Neural progenitor cell (in vitro differentiated cells): ENCODE measurements around the gene ROR2. TPM values are rescaled to one million over a fixed set of nuclear protein-coding genes. Genes with fewer than 3 reads are reported as not detected.

Source experiments
- DNase-seq: peaks from one replicate; pipeline ENCODE4 v3.0.0-alpha.2; 2016; ENCODE audit warnings: low spot score
- H2AFZ ChIP-seq: fragments of 200-600 bp; sonication (generic); replicated peaks from 2 replicates; pipeline ENCODE4 v1.6.1; 2016; ENCODE audit warnings: antibody characterized with exemption
- H3F3A ChIP-seq: fragments of 200-600 bp; sonication (generic); 2 replicates; pipeline ENCODE4 v1.6.1; 2016; ENCODE audit warnings: antibody characterized with exemption, low read depth
- H3K27ac ChIP-seq: fragments of 200-600 bp; sonication (generic); 2 replicates; pipeline ENCODE4 v1.5.1; 2016; ENCODE audit warnings: mild to moderate bottlenecking
- H3K27me3 ChIP-seq: fragments of 200-600 bp; sonication (generic); 2 replicates; pipeline ENCODE4 v1.6.1; 2016; ENCODE audit warnings: mild to moderate bottlenecking, moderate library complexity
- H3K36me3 ChIP-seq: fragments of 200-600 bp; sonication (generic); 2 replicates; pipeline ENCODE4 v1.5.1; 2016
- H3K4me1 ChIP-seq: fragments of 200-600 bp; sonication (generic); 2 replicates; pipeline ENCODE4 v1.6.1; 2016; ENCODE audit warnings: mixed run types
- H3K4me2 ChIP-seq: fragments of 200-600 bp; sonication (generic); 2 replicates; pipeline ENCODE4 v1.6.1; 2016
- H3K4me3 ChIP-seq: fragments of 200-600 bp; sonication (generic); 2 replicates; pipeline ENCODE4 v1.5.1; 2016
- H3K79me2 ChIP-seq: fragments of 200-600 bp; sonication (generic); 2 replicates; pipeline ENCODE4 v1.6.1; 2016; ENCODE audit warnings: low read depth
- H3K9ac ChIP-seq: fragments of 200-600 bp; sonication (generic); 2 replicates; pipeline ENCODE4 v1.6.1; 2016
- H3K9me3 ChIP-seq: fragments of 200-600 bp; sonication (generic); 2 replicates; pipeline ENCODE4 v1.5.1; 2016; ENCODE audit warnings: low read depth
- H4K20me1 ChIP-seq: fragments of 200-600 bp; sonication (generic); 2 replicates; pipeline ENCODE4 v1.6.1; 2016; ENCODE audit warnings: low read depth
- H3K27ac Mint-ChIP-seq: 3 replicates; pipeline ENCODE4 v1.8.0; 2021; ENCODE audit warnings: mixed read lengths
- H3K27me3 Mint-ChIP-seq: 2 replicates; pipeline ENCODE4 v1.8.0; 2022; ENCODE audit warnings: low read depth, mild to moderate bottlenecking, inconsistent platforms, moderate library complexity, mixed read lengths; ENCODE audit not compliant: insufficient read depth
- H3K36me3 Mint-ChIP-seq: 3 replicates; pipeline ENCODE4 v1.8.0; 2021; ENCODE audit warnings: mixed read lengths
- H3K4me1 Mint-ChIP-seq: 3 replicates; pipeline ENCODE4 v1.8.0; 2021; ENCODE audit warnings: mixed read lengths
- H3K4me3 Mint-ChIP-seq: 3 replicates; pipeline ENCODE4 v1.8.0; 2021; ENCODE audit warnings: mild to moderate bottlenecking, moderate library complexity, mixed read lengths
- H3K9me3 Mint-ChIP-seq: 3 replicates; pipeline ENCODE4 v1.8.0; 2020; ENCODE audit warnings: mixed read lengths
- CTCF ChIP-seq: fragments of 200-600 bp; sonication (generic); IDR thresholded peaks from 2 replicates; pipeline ENCODE4 v1.5.1; 2017; ENCODE audit warnings: antibody characterized with exemption, mild to moderate bottlenecking
- EZH2 ChIP-seq: fragments of 200-600 bp; sonication (generic); IDR thresholded peaks from 2 replicates; pipeline ENCODE4 v1.6.1; 2017; ENCODE audit warnings: antibody characterized with exemption, mild to moderate bottlenecking, moderate library complexity
- EZH2phosphoT487 ChIP-seq: fragments of 200-600 bp; sonication (generic); IDR thresholded peaks from 2 replicates; pipeline ENCODE4 v1.6.1; 2017; ENCODE audit warnings: antibody characterized with exemption
- total RNA-seq: library from RNA; depleted of rRNA; stranded (reverse); fragments of >200 nt; gene quantifications from 2 replicates; pipeline ENCODE4 v1.2.3, GENCODE V29; 2015; ENCODE audit warnings: low replicate concordance

Gene ROR2
- total RNA-seq, 1 donor from 2014 or later = 20.1 TPM

GRCh38 chr9:91929331-91929730 lies 20.7 kb downstream of the ROR2 start:
- H3K9me3 ChIP-seq = peaks cover 17% of the 10 kb centered on the region
- Mint-ChIP-seq H3K27me3 (no peaks in the 10 kb centered on the region), H3K9me3 (peaks cover 70% of the 10 kb centered on the region), H3K27ac (no peak overlapping the region), H3K4me1 (peaks cover 6% of the 10 kb centered on the region), H3K36me3 (peaks cover 50% of the 10 kb centered on the region), H3K4me3 (no peak overlapping the region)
- peaks cover 92% of the 10 kb centered on the region for H3K79me2 ChIP-seq
- H3K36me3 ChIP-seq = no peaks in the 10 kb centered on the region
- no peak overlapping the region for H3K4me2 ChIP-seq
- no peak overlapping the region for H3K9ac ChIP-seq
- peaks cover 10% of the 10 kb centered on the region for H3F3A ChIP-seq
- no peak overlapping the region for H3K4me3 ChIP-seq
- no peak overlapping the region for H2AFZ ChIP-seq
- peaks cover 5% of the 10 kb centered on the region for H3K4me1 ChIP-seq
- H3K27ac ChIP-seq = no peak overlapping the region
- TF ChIP-seq CTCF (no peak), EZH2 (no peak), EZH2phosphoT487 (no peak)
- peaks cover 26% of the 10 kb centered on the region for H4K20me1 ChIP-seq
- DNase-seq = no peak
- H3K27me3 ChIP-seq = no peaks in the 10 kb centered on the region

- H3K79me2 ChIP-seq = peaks cover 89% of the 10 kb centered on the region
- peaks cover 10% of the 10 kb centered on the region for H3F3A ChIP-seq
- H3K27ac ChIP-seq = no peak overlapping the region
- Mint-ChIP-seq H3K4me3 (no peak overlapping the region), H3K27ac (no peak overlapping the region), H3K4me1 (peaks cover 12% of the 10 kb centered on the region), H3K36me3 (peaks cover 49% of the 10 kb centered on the region), H3K27me3 (no peaks in the 10 kb centered on the region), H3K9me3 (peaks cover 63% of the 10 kb centered on the region)
- no peak overlapping the region for H3K9ac ChIP-seq
- H3K9me3 ChIP-seq = peaks cover 17% of the 10 kb centered on the region
- H3K4me1 ChIP-seq = no peaks in the 10 kb centered on the region
- H3K4me3 ChIP-seq = no peak overlapping the region
- H3K36me3 ChIP-seq = no peaks in the 10 kb centered on the region
- H3K27me3 ChIP-seq = no peaks in the 10 kb centered on the region
- TF ChIP-seq EZH2 (no peak), CTCF (no peak), EZH2phosphoT487 (no peak)
- H4K20me1 ChIP-seq = peaks cover 33% of the 10 kb centered on the region
- no peak overlapping the region for H2AFZ ChIP-seq
- no peak for DNase-seq
- H3K4me2 ChIP-seq = no peak overlapping the region
Measured at GRCh38 chr9:91927922-91928510, 22.0 kb downstream of the ROR2 start.

DNA sequence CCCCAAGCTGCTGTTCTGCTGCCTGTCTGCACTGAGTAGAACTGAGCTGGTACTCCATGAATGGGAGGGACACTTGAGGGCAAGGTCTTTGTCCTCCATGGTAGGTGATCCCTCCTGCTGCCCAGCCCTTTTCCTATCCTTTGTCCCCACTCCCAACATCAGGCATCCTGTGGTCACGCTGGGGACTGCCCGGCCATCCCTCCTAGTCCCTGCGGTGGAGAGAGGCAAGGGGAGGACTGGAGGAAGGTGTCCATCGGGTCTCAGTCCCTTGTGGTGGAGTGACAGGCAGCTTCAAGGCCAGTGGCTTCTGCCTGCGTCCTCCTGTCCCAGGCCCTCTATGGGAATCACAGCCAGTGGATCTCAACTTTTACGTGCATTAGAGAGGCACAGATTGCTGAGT lies 25.9 kb downstream of the ROR2 start:
- Histone ChIP-seq H3K36me3 (no peaks in the 10 kb centered on the region), H3F3A (peaks cover 9% of the 10 kb centered on the region), H2AFZ (no peak overlapping the region), H3K9ac (no peak overlapping the region), H4K20me1 (peaks cover 66% of the 10 kb centered on the region), H3K27me3 (no peaks in the 10 kb centered on the region), H3K4me3 (no peak overlapping the region), H3K4me2 (no peak overlapping the region), H3K9me3 (no peaks in the 10 kb centered on the region), H3K4me1 (peaks cover 15% of the 10 kb centered on the region), H3K79me2 (peaks cover 78% of the 10 kb centered on the region), H3K27ac (no peak overlapping the region)
- Mint-ChIP-seq H3K4me1 (peaks cover 31% of the 10 kb centered on the region), H3K9me3 (peaks cover 30% of the 10 kb centered on the region), H3K36me3 (peaks cover 33% of the 10 kb centered on the region), H3K27ac (peak overlapping the region; percentile 92), H3K27me3 (no peaks in the 10 kb centered on the region), H3K4me3 (no peak overlapping the region)
- no peak for TF ChIP-seq EZH2phosphoT487
- TF ChIP-seq EZH2 = no peak
- no peak for TF ChIP-seq CTCF
- no peak for DNase-seq
